Stimulated activated CD4-positive, alpha-beta T cell treated with anti-CD3 and anti-CD28 coated beads, TNF-alpha, amount 100 ng/mL, for 4 hours (primary cell): Measurements from ENCODE around the gene SALL2.

Experiments used
- DNase-seq, 3 experiments: peaks; one replicate each; pipeline ENCODE4 v3.0.0-alpha.2; 2020; ENCODE audit warnings: low read depth in 3 of 3

SALL2 gene

DNA sequence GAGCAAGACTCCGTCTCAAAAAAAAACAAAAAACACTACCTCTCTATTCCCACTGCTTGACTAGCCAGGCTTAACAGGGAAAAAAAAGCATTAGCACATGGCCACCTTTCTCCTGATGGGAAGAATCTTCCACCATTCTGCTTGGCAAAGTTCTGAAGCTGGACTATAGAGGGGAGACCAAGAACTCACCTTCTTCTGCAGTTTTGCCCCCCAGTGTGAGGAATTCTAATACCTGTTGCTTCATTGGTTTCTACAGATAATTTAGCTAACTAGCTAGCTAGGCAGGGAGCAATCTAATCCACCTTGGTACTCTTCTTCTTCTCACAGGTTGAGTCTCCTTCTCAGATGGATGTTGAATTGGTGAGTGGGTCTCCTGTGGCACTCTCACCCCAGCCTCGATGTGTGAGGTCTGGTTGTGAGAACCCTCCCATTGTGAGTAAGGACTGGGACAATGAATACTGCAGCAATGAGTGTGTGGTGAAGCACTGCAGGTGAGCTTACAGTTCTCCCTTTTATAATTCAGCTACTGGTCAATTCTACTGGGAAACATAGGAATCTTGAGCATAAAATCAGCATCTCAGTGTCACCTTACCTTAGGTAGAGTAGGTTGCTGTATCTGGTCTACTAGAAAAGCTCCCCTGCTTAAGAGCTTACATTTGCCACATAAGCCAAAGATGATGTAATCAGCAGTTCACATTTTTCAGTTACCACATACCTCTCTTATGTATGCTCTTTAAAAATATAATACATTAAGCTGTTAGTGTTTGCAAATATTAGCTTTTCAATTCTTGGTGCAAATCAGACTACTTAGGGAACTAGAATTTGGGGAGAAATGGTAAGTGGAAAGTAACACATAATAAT, 31.0 kb downstream of the SALL2 start:
- no peak for DNase-seq

DNA sequence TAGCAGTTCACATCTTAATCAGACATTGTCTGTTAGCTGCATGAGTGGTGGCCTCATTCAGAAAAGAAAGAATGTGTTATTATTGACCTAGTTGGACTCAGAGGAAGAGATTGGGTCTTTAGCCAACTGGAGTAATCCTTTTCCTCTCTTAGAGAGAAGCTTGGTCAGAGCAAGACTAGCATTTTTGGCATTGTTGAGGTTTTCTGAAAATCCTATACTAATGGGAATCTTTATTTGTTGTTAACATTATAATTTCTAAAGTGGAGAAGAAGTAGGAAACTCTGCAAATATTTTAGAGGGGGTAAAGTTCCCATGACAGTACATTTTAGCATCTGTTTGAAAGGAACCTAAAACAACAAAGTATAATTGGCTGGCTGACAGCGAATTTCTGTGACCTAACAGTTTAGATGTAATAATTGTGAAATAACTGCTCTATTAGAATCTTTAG, 39.5 kb downstream of the SALL2 start:
- DNase-seq, result no peak

GRCh38 chr14:21476925-21477681, 49.0 kb downstream of the SALL2 start, which contains the start of the genes RAB2B and TOX4:
Gene RAB2B, minus strand, starts transcription at chr14:21476959. Its CDS starts 87 bp downstream, at chr14:21476872.
Gene TOX4, plus strand, starts transcription at chr14:21477195. Its CDS starts 84 bp downstream, at chr14:21477279.
- peak; percentile 69 to 92 (median 91) for DNase-seq

DNA sequence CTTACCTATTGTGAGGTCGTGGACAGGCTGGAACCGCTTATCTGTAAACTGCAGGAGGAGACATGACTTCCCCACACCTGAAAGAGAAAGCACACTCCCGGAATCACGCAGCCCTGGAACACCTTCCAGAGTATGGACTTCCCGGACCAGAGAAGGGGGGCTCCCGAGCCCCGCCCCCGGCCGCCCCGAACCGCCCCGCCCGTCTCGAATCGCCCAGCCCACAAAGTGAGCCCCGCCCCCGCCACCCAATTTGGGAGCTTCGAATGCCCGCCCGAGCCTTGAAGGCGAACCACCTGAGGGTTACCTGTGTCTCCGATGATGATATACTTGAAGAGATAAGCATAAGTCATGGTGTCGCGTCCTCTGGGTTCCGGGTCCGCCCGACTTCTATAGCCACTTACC, 49.6 kb downstream of the SALL2 start:
- DNase-seq, result peak; percentile 72 to 80 (median 75)

GRCh38 chr14:21475767-21476522, 50.2 kb downstream of the SALL2 start:
- DNase-seq, result no peak
